DOHH2 (cell line): ENCODE data around the gene GALNT13.

ENCODE experiments used
- CTCF ChIP-seq: fragments of 200-600 bp; sonication (generic); IDR thresholded peaks from one replicate; pipeline ENCODE4 v1.5.1; 2014; ENCODE audit warnings: antibody characterized with exemption, mild to moderate bottlenecking, low read depth, low read length; ENCODE audit not compliant: poor library complexity, severe bottlenecking
- EZH2phosphoT487 ChIP-seq: fragments of 200-600 bp; sonication (generic); IDR thresholded peaks from 2 replicates; pipeline ENCODE4 v1.6.1; 2017; ENCODE audit warnings: borderline replicate concordance, mild to moderate bottlenecking, antibody characterized with exemption, low read length, moderate library complexity, mixed read lengths

GRCh38 chr2:154386186-154386585, 514.5 kb downstream of the GALNT13 start:
- no peak for TF ChIP-seq CTCF
- TF ChIP-seq EZH2phosphoT487 = no peak
